Thoracic aorta endothelial cell (primary cell): ENCODE data around the gene TRIM37. TPM values are rescaled to one million over a fixed set of nuclear protein-coding genes. Genes with fewer than 3 reads are reported as not detected.

ENCODE experiments used
- small RNA-seq: library from RNA; depleted of rRNA; stranded (forward); fragments of <200 nt; gene quantifications from one replicate; pipeline ENCODE3, GENCODE V24; 2012
- total RNA-seq: library from RNA; depleted of rRNA; stranded (reverse); fragments of >200 nt; gene quantifications from 2 replicates; pipeline ENCODE4 v1.2.3, GENCODE V29; 2012

The TRIM37 gene, protein sequence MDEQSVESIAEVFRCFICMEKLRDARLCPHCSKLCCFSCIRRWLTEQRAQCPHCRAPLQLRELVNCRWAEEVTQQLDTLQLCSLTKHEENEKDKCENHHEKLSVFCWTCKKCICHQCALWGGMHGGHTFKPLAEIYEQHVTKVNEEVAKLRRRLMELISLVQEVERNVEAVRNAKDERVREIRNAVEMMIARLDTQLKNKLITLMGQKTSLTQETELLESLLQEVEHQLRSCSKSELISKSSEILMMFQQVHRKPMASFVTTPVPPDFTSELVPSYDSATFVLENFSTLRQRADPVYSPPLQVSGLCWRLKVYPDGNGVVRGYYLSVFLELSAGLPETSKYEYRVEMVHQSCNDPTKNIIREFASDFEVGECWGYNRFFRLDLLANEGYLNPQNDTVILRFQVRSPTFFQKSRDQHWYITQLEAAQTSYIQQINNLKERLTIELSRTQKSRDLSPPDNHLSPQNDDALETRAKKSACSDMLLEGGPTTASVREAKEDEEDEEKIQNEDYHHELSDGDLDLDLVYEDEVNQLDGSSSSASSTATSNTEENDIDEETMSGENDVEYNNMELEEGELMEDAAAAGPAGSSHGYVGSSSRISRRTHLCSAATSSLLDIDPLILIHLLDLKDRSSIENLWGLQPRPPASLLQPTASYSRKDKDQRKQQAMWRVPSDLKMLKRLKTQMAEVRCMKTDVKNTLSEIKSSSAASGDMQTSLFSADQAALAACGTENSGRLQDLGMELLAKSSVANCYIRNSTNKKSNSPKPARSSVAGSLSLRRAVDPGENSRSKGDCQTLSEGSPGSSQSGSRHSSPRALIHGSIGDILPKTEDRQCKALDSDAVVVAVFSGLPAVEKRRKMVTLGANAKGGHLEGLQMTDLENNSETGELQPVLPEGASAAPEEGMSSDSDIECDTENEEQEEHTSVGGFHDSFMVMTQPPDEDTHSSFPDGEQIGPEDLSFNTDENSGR
- total RNA-seq: 53.7 and 64.9 TPM in 2 replicates

DNA sequence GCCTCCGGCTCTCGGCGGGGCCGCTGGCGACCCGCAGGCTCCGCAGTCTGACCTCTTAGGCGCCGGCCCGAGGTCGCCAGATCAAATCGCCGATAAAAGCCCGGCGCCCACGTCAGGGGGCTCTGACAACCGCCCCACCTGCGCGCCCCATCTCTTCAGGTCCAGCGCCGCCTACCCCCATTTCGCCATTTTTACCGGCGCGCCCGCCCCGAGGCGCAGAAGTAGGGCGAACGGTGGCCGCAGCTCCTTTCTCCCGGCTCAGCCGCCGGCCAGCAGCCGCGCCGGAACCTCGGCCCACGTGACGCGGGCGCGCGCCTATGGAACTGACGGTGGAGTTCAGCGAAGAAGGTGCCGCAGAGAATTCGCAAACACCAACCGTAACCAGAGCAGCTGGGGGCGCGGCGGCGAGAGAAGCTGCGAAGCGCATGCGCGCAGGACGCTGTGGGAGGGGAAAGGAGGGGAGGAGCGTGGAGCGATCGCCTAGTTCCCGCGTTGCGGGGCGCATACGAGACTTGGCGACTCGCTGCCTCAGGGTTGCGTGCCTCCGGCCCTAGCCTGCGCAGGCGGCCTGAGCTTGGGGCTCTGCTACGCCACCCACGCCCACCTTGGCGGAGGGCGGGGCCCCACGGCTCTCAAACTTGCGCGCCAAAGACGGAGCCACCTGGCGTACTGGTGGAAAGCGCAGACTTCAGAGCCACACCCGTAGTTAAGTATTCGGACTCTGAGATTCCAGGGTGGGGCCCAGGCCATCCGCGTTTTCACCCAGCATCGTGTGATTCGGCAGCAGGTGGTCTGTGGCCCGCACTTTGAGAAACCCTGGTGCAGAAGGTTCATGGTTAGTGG lies at the start of gene TRIM37:
TRIM37 (minus strand) TSS at position 418 of the 843 bp plus-strand sequence. CDS start 419 bp downstream, outside the sequence.

DNA sequence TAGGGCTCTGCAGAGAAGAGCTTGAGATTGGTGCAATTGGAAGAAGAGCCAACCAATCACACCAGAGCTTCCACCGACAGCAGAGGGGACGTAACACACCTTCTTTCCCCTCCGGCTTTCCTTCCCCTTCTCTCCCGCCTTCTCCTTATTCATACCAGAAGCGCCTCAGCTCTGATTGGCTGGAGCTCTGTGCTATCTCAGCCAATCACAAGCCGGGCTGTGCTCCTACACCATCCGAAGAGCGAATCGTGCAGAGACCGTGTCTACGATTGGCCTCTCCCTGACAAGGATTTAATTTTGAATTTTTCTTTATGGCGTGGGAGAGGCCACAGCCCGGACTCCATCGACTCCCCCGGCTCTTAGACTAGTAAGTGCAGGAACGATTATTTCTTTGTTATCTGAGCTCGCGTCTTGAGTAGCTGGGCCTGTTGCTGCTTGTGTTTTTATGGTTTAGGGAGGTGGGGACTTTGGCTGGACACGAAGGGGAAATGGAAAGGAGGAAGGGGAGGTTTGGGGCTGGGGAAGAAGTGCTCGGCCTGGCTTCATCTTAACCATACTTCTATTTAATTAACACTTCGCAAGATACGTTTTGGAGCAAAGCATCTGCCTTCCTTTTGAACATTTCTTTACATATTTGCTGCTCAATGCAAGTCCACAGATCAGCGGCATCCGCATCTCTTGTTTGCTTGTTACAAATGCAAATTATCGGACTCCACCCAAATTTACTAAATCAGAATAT lies 48.9 kb upstream of the TRIM37 start, which contains the start of gene PRR11:
PRR11 (plus strand) TSS at position 308 of the 739 bp plus-strand sequence. CDS start 14,007 bp downstream, outside the sequence.

DNA sequence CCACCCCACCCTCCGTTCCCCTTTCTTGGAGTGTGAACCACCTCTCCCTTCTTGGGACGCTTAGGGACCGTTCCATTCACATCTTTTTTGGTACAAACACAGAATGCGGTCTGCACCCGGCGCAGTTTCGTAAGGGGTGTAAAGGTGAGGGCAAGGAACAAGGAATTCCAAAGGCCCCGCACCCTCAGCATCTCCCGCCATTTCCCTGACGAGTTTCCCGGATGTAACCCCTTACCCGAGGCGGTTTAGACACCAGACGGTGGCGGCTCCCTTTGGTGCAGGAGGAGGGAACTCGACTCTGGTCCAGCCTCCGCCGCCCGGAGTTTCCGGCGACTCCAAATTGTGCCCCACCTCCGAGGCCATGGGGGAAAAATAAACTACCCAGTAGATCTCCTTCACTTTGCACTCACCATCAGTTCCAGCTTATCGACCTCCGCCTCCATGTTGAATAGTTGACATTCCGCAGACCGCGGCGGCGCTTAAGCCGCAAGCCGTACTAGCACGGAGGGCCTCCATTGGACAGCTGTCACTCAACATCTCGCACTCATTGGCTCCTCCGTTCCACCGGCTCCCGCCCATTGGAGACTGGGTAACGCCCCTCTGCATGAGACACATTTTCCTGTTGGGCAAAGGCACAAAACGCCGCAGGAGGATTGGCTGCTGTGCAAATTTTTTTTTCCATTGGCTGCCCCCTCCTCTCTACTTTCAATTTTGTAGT lies 48.2 kb upstream of the TRIM37 start, which contains the start of gene SKA2:
SKA2 (minus strand) TSS at position 466 of the 718 bp plus-strand sequence; CDS start at position 443, 23 bp downstream.

Small RNA genes lying within 50 kb of the gene (small RNA-seq; reads per million reads assigned to genes)
- gene MIR301A (250 reads per million, percentile 99 among the genes with 10 or more reads in this experiment), gene MIR454 (185 reads per million, percentile 99 among the genes with 10 or more reads in this experiment), gene RN7SL716P (not detected), gene RNU2-58P (3.4 reads per million, percentile 69 among the genes with 10 or more reads in this experiment)

Other genes with a start within 250 kb of the TRIM37 start
- gene SKA2, start 48.3 kb upstream of the TRIM37 start, total RNA-seq: 102 and 120 TPM in 2 replicates
- gene PRR11, start 48.9 kb upstream of the TRIM37 start, total RNA-seq: 64.6 and 76.6 TPM in 2 replicates
- gene SMG8, start 103.2 kb upstream of the TRIM37 start, total RNA-seq: 27.1 and 28.3 TPM in 2 replicates
- 4.4 and 7.9 TPM in 2 replicates for gene GDPD1, start 113.6 kb upstream of the TRIM37 start, total RNA-seq
- gene YPEL2, start 224.8 kb upstream of the TRIM37 start, total RNA-seq: 54.6 and 67.2 TPM in 2 replicates